OCI-LY1 (cell line): Measurements from ENCODE around the gene TMEM132C.

Experiments
- H2AFZ ChIP-seq: fragments of 200-600 bp; sonication (generic), shearing (Covaris generic); 2 replicates; pipeline ENCODE4 v1.6.0; 2014; ENCODE audit warnings: antibody characterized with exemption, mild to moderate bottlenecking, low read length
- H3F3A ChIP-seq: fragments of 200-600 bp; sonication (generic), shearing (Covaris generic); 2 replicates; pipeline ENCODE4 v1.6.0; 2014; ENCODE audit warnings: mild to moderate bottlenecking, antibody characterized with exemption, low read length, moderate library complexity; ENCODE audit not compliant: insufficient read depth
- H3K27ac ChIP-seq: fragments of 200-600 bp; sonication (generic); 2 replicates; pipeline ENCODE4 v1.5.1; 2014; ENCODE audit warnings: low read length, mixed run types, mild to moderate bottlenecking, low read depth; ENCODE audit not compliant: poor library complexity, severe bottlenecking
- H3K27me3 ChIP-seq: fragments of 200-600 bp; sonication (generic); 2 replicates; pipeline ENCODE4 v1.6.0; 2014; ENCODE audit warnings: antibody characterized with exemption, mild to moderate bottlenecking, low read length, moderate library complexity; ENCODE audit not compliant: insufficient read depth
- H3K36me3 ChIP-seq: fragments of 200-600 bp; sonication (generic); 2 replicates; pipeline ENCODE4 v1.6.1; 2014; ENCODE audit warnings: mild to moderate bottlenecking, antibody characterized with exemption, low read length, moderate library complexity, mixed read lengths; ENCODE audit not compliant: insufficient read depth
- H3K4me1 ChIP-seq: fragments of 200-600 bp; sonication (generic); 2 replicates; pipeline ENCODE4 v1.5.1; 2014; ENCODE audit warnings: mild to moderate bottlenecking, low read length, moderate library complexity; ENCODE audit not compliant: insufficient read depth, severe bottlenecking
- H3K4me2 ChIP-seq: fragments of 200-600 bp; sonication (generic), shearing (Covaris generic); 2 replicates; pipeline ENCODE4 v1.6.1; 2014; ENCODE audit warnings: low read length
- H3K4me3 ChIP-seq: fragments of 200-600 bp; sonication (generic); 2 replicates; pipeline ENCODE4 v1.5.1; 2014; ENCODE audit warnings: low read length, low read depth, mild to moderate bottlenecking, mixed read lengths; ENCODE audit not compliant: poor library complexity, severe bottlenecking
- H3K79me2 ChIP-seq: fragments of 200-600 bp; shearing (Covaris generic); 2 replicates; pipeline ENCODE4 v1.6.1; 2016; ENCODE audit warnings: mixed run types, low read length, mixed read lengths; ENCODE audit not compliant: insufficient read depth
- H3K9ac ChIP-seq: fragments of 200-600 bp; sonication (generic), shearing (Covaris generic); 2 replicates; pipeline ENCODE4 v1.6.1; 2014; ENCODE audit warnings: mild to moderate bottlenecking, low read length, mixed read lengths
- H3K9me2 ChIP-seq: fragments of 200-600 bp; sonication (generic), shearing (Covaris generic); 2 replicates; pipeline ENCODE4 v1.6.1; 2014; ENCODE audit warnings: low read depth, mild to moderate bottlenecking, low read length, mixed read lengths
- H3K9me3 ChIP-seq: fragments of 200-600 bp; shearing (Covaris generic); 2 replicates; pipeline ENCODE4 v1.6.1; 2014; ENCODE audit warnings: low read length, mixed read lengths
- H4K20me1 ChIP-seq: fragments of 200-600 bp; sonication (generic), shearing (Covaris generic); 2 replicates; pipeline ENCODE4 v1.6.0; 2016; ENCODE audit warnings: mild to moderate bottlenecking, low read length; ENCODE audit not compliant: insufficient read depth
- EZH2 ChIP-seq: fragments of 200-600 bp; sonication (generic), shearing (Covaris generic); IDR thresholded peaks from 2 replicates; pipeline ENCODE4 v1.8.0; 2017; ENCODE audit warnings: borderline replicate concordance, mixed run types, mild to moderate bottlenecking, antibody characterized with exemption, low read length, moderate library complexity, mixed read lengths
- TF ChIP-seq, protein P1 (sequence below): fragments of 200-600 bp; sonication (generic), shearing (Covaris generic); IDR thresholded peaks from 2 replicates; pipeline ENCODE4 v1.5.1; 2017; ENCODE audit warnings: mild to moderate bottlenecking, antibody characterized with exemption, low read length, moderate library complexity, mixed read lengths

TMEM132C gene

GRCh38 chr12:128536810-128537209, 269.8 kb downstream of the TMEM132C start:
- H3F3A ChIP-seq = no peaks in the 10 kb centered on the region
- no peaks in the 10 kb centered on the region for H3K9me3 ChIP-seq
- H3K9me2 ChIP-seq = no peaks in the 10 kb centered on the region
- H3K27ac ChIP-seq = no peak overlapping the region
- no peak overlapping the region for H2AFZ ChIP-seq
- no peak overlapping the region for H3K9ac ChIP-seq
- H3K27me3 ChIP-seq = no peaks in the 10 kb centered on the region
- H3K36me3 ChIP-seq = no peaks in the 10 kb centered on the region; the same call in 1 of the 2 replicates
- no peak overlapping the region for H3K4me3 ChIP-seq
- no peaks in the 10 kb centered on the region for H3K79me2 ChIP-seq
- no peaks in the 10 kb centered on the region for H4K20me1 ChIP-seq
- peaks cover 11% of the 10 kb centered on the region for H3K4me1 ChIP-seq
- TF ChIP-seq EZH2 = no peak
- TF ChIP-seq, protein P1, sequence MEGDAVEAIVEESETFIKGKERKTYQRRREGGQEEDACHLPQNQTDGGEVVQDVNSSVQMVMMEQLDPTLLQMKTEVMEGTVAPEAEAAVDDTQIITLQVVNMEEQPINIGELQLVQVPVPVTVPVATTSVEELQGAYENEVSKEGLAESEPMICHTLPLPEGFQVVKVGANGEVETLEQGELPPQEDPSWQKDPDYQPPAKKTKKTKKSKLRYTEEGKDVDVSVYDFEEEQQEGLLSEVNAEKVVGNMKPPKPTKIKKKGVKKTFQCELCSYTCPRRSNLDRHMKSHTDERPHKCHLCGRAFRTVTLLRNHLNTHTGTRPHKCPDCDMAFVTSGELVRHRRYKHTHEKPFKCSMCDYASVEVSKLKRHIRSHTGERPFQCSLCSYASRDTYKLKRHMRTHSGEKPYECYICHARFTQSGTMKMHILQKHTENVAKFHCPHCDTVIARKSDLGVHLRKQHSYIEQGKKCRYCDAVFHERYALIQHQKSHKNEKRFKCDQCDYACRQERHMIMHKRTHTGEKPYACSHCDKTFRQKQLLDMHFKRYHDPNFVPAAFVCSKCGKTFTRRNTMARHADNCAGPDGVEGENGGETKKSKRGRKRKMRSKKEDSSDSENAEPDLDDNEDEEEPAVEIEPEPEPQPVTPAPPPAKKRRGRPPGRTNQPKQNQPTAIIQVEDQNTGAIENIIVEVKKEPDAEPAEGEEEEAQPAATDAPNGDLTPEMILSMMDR = no peak
- H3K4me2 ChIP-seq = no peak overlapping the region

- Histone ChIP-seq H3K4me3 (no peak overlapping the region), H2AFZ (no peak overlapping the region), H3F3A (no peaks in the 10 kb centered on the region), H3K36me3 (no peaks in the 10 kb centered on the region; the same call in 1 of the 2 replicates), H3K9me2 (no peaks in the 10 kb centered on the region), H3K9ac (no peak overlapping the region), H3K79me2 (no peaks in the 10 kb centered on the region), H3K27ac (no peak overlapping the region), H3K27me3 (no peaks in the 10 kb centered on the region), H3K4me1 (peaks cover 11% of the 10 kb centered on the region), H4K20me1 (no peaks in the 10 kb centered on the region), H3K9me3 (no peaks in the 10 kb centered on the region), H3K4me2 (no peak overlapping the region)
- no peak for TF ChIP-seq EZH2
- TF ChIP-seq, protein P1 = no peak
Observed at GRCh38 chr12:128537668-128538067, 270.7 kb downstream of the TMEM132C start.

GRCh38 chr12:128542844-128543243, 275.9 kb downstream of the TMEM132C start:
- TF ChIP-seq, protein P1 = no peak
- no peak for TF ChIP-seq EZH2
- H2AFZ ChIP-seq = no peak overlapping the region
- no peak overlapping the region for H3K4me2 ChIP-seq
- no peak overlapping the region for H3K9ac ChIP-seq
- no peaks in the 10 kb centered on the region for H3K9me2 ChIP-seq
- H3K36me3 ChIP-seq = no peaks in the 10 kb centered on the region; the same call in 1 of the 2 replicates
- no peaks in the 10 kb centered on the region for H3F3A ChIP-seq
- peaks cover 7% of the 10 kb centered on the region; the same call in 1 of the 2 replicates for H3K27me3 ChIP-seq
- H4K20me1 ChIP-seq = no peaks in the 10 kb centered on the region
- no peaks in the 10 kb centered on the region for H3K9me3 ChIP-seq
- H3K4me1 ChIP-seq = no peaks in the 10 kb centered on the region
- no peaks in the 10 kb centered on the region for H3K79me2 ChIP-seq
- no peak overlapping the region for H3K27ac ChIP-seq
- H3K4me3 ChIP-seq = no peak overlapping the region
